Measurements from ENCODE around the gene ABCC4. TPM values are rescaled to one million over a fixed set of nuclear protein-coding genes. Genes with fewer than 3 reads are reported as not detected.
"Not testable (repeated sequence)": the region's sequence is repeated elsewhere in the genome, so short reads cannot be mapped to it uniquely, and the experiment has no call there.

ABCC4 gene
- total RNA-seq, 4 donors from 2014 or later, result 5.1 to 51.2 (median 14.6) TPM

DNA sequence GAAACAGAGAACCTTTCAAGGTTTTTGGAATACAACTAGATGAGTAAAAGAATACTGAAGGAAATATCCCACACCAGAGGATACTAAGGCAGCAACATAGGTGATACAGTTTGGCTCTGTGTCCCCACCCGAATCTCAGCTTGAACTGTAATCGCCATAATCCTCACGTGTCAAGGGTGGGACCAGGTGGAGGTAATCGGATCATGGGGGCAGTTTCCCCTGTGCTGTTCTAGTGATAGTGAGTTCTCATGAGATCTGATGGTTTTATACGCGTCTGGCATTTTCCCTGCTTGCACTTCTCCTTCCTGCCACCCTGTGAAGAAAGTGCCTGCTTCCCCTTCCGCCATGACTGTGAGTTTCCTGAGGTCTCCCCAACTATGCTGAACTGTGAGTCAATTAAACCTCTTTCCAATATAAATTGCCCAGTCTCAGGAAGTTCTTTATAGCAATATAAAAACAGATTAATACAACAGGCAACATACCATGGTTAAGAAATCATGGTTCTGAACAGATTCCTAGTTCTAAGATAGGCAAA, 97.0 kb downstream of the ABCC4 start:
- WGBS, result 91% methylated on average over 7 of the region's 7 CpGs
- Histone ChIP-seq H3K27me3 (no peaks in the 10 kb centered on the region), H3K36me3 (no peaks in the 10 kb centered on the region), H3K4me3 (no peak overlapping the region), H3K27ac (no peak overlapping the region), H3K9me3 (no peaks in the 10 kb centered on the region), H3K4me1 (no peaks in the 10 kb centered on the region)
- DNase-seq (ENCODE audit: low spot score in 2 of 2), result no peak
- TF ChIP-seq EP300 (IDR thresholded peaks at IDR 0.05), result no peak
- no peak for TF ChIP-seq POLR2A (IDR thresholded peaks at IDR 0.05)
- TF ChIP-seq POLR2AphosphoS5 (IDR thresholded peaks at IDR 0.05), result no peak
- TF ChIP-seq, protein P1, sequence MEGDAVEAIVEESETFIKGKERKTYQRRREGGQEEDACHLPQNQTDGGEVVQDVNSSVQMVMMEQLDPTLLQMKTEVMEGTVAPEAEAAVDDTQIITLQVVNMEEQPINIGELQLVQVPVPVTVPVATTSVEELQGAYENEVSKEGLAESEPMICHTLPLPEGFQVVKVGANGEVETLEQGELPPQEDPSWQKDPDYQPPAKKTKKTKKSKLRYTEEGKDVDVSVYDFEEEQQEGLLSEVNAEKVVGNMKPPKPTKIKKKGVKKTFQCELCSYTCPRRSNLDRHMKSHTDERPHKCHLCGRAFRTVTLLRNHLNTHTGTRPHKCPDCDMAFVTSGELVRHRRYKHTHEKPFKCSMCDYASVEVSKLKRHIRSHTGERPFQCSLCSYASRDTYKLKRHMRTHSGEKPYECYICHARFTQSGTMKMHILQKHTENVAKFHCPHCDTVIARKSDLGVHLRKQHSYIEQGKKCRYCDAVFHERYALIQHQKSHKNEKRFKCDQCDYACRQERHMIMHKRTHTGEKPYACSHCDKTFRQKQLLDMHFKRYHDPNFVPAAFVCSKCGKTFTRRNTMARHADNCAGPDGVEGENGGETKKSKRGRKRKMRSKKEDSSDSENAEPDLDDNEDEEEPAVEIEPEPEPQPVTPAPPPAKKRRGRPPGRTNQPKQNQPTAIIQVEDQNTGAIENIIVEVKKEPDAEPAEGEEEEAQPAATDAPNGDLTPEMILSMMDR (IDR thresholded peaks at IDR 0.05), result no peak

GRCh38 chr13:95201814-95202651, 99.2 kb downstream of the ABCC4 start:
- 78% methylated on average over 12 of the region's 12 CpGs for WGBS
- Histone ChIP-seq H3K9me3 (no peaks in the 10 kb centered on the region), H3K27me3 (no peaks in the 10 kb centered on the region), H3K4me3 (no peak overlapping the region), H3K27ac (no peak overlapping the region), H3K4me1 (no peaks in the 10 kb centered on the region), H3K36me3 (no peaks in the 10 kb centered on the region)
- no peak for TF ChIP-seq POLR2A (IDR thresholded peaks at IDR 0.05)
- TF ChIP-seq, protein P1 (IDR thresholded peaks at IDR 0.05), result no peak
- no peak for TF ChIP-seq POLR2AphosphoS5 (IDR thresholded peaks at IDR 0.05)
- TF ChIP-seq EP300 (IDR thresholded peaks at IDR 0.05), result no peak
- no peak for DNase-seq (ENCODE audit: low spot score in 2 of 2)

- H3K4me1 ChIP-seq; H3K27me3 ChIP-seq; H3K4me3 ChIP-seq; H3K9me3 ChIP-seq; DNase-seq (ENCODE audit: low spot score in 2 of 2); H3K27ac ChIP-seq; H3K36me3 ChIP-seq: not testable (repeated sequence)
- WGBS, result 93% methylated on average over 13 of the region's 13 CpGs
Measured at GRCh38 chr13:95200386-95200957, 100.8 kb downstream of the ABCC4 start.

GRCh38 chr13:95199896-95200295, 101.4 kb downstream of the ABCC4 start:
- Histone ChIP-seq H3K4me1 (no peaks in the 10 kb centered on the region), H3K9me3 (no peaks in the 10 kb centered on the region), H3K36me3 (no peaks in the 10 kb centered on the region), H3K27ac (no peak overlapping the region), H3K27me3 (no peaks in the 10 kb centered on the region), H3K4me3 (no peak overlapping the region)
- TF ChIP-seq, protein P1 (IDR thresholded peaks at IDR 0.05), result no peak
- TF ChIP-seq POLR2A (IDR thresholded peaks at IDR 0.05), result no peak
- no peak for TF ChIP-seq POLR2AphosphoS5 (IDR thresholded peaks at IDR 0.05)
- no peak for TF ChIP-seq EP300 (IDR thresholded peaks at IDR 0.05)
- WGBS, result 91% methylated on average over 4 of the region's 4 CpGs
- no peak for DNase-seq (ENCODE audit: low spot score in 2 of 2)

- not testable (repeated sequence) for H3K27me3 ChIP-seq; DNase-seq (ENCODE audit: low spot score in 2 of 2); H3K9me3 ChIP-seq; H3K4me3 ChIP-seq; H3K4me1 ChIP-seq; H3K27ac ChIP-seq; H3K36me3 ChIP-seq
- WGBS, result 47% methylated on average over 2 of the region's 2 CpGs
Measured at GRCh38 chr13:95198606-95199005, 102.6 kb downstream of the ABCC4 start.

DNA sequence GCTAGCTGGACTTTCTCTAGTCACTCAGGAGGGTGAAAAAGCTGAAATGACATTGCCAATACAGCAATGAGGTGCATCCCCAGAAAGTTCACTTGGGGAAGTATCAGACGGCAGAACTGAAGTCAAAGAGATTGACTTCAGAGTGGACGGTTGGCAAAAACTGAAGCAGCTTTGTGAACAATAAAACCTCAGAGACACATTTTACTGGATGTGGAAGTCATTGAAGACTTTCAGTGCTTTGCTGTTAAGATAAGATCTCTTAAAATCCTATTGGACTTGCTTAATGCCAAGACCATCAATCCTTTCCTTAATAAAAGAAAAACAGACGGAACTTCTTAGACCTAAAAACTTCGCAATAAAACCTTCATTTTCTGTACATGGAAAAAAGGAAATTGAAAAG, 103.7 kb downstream of the ABCC4 start:
- TF ChIP-seq POLR2AphosphoS5 (IDR thresholded peaks at IDR 0.05) (no peak), POLR2A (IDR thresholded peaks at IDR 0.05) (no peak), EP300 (IDR thresholded peaks at IDR 0.05) (no peak)
- TF ChIP-seq, protein P1 (IDR thresholded peaks at IDR 0.05), result no peak
- Histone ChIP-seq H3K27me3 (no peaks in the 10 kb centered on the region), H3K9me3 (no peaks in the 10 kb centered on the region), H3K36me3 (no peaks in the 10 kb centered on the region), H3K4me3 (no peak overlapping the region), H3K4me1 (no peaks in the 10 kb centered on the region), H3K27ac (no peak overlapping the region)
- DNase-seq (ENCODE audit: low spot score in 2 of 2), result no peak
- 65% methylated on average over 4 of the region's 4 CpGs for WGBS

Measured in suprapubic skin (tissue), 4 donors.